Measurements from ENCODE around the gene NAA10. TPM values are rescaled to one million over a fixed set of nuclear protein-coding genes. Genes with fewer than 3 reads are reported as not detected.

NAA10 gene
- 188 to 229 TPM (median 214 TPM) in 5 replicates for total RNA-seq (2022; extraction: Qiagen RNA extraction; ENCODE audit: low read depth)

DNA sequence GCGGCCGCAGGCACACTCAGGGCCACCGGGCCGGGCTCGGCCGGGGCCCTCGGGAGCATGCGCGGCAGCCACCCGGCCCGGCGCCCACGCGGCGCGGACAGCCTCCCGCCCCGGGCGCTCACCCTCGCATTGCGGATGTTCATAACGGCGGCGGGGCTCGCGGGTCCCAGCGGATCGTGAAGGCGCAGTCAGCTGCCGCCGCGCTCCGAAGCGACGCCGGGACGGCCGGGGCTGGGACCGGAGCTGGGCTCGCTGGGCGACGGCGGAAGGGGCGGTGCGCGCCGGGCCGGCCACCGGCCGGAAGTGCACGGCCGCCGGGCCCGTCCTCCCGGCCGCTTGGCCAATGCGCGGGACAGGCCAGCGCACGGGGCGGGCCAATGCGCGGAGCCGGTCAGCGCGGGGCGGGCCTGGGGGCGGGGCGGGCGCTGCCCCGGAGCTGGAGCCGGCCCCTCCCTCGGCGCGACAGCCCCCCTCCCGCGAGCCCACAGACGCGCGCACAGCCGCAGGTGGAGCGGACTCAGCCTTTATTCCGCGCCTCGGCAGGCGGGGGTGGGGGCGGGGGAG lies at the start of gene NAA10:
NAA10 (minus strand) TSS at position 276 of the 564 bp plus-strand sequence; CDS start at position 143, 133 bp downstream.

GRCh38 chrX:153972368-153973126 lies 37.7 kb upstream of the NAA10 start, which contains the start of gene TMEM187:
TMEM187 (plus strand) TSS chrX:153972754; CDS start chrX:153982063, 9,309 bp downstream.

GRCh38 chrX:153971450-153972367 lies 36.9 kb upstream of the NAA10 start, which contains the start of gene HCFC1:
HCFC1 (minus strand) TSS chrX:153971818; CDS start chrX:153970840, 978 bp downstream.

DNA sequence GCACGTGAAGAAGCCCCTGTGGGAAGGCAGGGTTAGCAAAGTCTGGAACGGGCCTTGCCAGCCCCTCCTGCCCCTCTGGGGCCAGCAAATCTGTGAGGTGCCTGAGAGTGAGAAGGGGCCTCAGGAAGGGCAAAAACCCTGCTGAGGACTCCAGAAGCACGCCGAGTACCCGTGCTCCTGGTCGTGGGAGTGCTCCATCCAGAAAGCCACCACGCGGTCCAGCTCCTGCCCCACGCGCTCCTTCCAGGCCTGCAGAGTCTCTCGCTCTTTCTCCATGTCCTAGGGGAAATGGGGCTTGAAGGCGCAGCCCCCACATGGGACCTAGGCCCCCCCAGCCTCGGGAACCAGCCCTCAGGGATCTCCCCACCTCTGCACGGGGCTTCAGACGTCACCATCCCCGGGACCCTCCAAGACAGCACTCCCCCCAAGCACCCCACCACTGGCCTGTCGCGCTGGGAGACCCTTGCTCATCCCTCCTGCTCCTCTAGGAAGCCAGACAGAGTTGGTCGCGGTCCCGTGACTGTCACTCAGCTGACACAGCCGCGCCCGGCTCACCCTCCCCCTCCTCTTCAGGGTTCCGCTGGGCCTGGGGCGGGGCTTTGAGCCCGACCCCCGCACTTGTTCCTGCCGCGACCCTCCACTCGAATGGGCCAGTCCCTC lies 9.4 kb upstream of the NAA10 start, which contains the start of gene RENBP:
RENBP (minus strand) TSS at position 504 of the 660 bp plus-strand sequence; CDS start at position 471, 33 bp downstream.

DNA sequence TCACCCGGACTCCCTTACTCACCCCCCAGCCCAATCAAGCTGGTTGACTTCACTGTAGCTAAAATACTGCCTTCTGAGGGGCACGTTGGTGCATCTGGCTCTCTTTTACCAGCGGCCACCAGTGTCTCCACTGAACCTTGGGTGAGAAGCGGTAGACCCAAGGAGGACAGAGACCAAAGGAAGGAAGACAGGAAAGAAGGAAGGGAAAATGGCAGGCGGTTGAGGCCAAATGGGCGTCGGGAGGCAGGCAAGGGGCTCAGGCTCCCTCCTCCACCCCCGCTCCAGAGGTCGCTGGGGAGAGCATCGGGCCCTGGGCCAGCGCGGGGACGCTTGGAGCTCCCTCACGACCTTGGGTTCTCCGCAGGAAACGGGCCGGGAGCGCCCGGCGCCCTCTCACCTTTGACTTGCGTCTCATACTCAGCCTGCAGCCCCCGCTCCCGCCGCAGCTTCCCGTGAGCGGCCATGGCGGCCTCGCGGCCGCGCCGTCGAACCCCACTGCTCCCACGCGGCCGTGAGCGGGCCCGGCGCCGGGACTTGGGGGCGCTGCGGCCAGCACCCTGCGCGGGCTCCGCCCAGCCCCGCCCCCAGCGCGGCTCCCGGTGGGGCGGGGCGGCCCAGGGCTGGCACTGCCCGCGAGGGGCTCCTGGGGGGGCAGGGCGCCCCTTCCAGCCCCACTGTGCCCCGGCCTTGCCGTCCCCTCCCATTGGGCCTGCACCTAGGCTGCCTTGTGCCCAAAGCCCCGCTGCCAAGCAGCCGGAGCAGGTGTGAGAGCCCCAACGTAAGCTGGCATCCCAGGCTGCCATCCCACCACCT lies 8.9 kb downstream of the NAA10 start, which contains the start of gene ARHGAP4:
ARHGAP4 (minus strand) TSS at position 526 of the 813 bp plus-strand sequence; CDS start at position 464, 62 bp downstream.

DNA sequence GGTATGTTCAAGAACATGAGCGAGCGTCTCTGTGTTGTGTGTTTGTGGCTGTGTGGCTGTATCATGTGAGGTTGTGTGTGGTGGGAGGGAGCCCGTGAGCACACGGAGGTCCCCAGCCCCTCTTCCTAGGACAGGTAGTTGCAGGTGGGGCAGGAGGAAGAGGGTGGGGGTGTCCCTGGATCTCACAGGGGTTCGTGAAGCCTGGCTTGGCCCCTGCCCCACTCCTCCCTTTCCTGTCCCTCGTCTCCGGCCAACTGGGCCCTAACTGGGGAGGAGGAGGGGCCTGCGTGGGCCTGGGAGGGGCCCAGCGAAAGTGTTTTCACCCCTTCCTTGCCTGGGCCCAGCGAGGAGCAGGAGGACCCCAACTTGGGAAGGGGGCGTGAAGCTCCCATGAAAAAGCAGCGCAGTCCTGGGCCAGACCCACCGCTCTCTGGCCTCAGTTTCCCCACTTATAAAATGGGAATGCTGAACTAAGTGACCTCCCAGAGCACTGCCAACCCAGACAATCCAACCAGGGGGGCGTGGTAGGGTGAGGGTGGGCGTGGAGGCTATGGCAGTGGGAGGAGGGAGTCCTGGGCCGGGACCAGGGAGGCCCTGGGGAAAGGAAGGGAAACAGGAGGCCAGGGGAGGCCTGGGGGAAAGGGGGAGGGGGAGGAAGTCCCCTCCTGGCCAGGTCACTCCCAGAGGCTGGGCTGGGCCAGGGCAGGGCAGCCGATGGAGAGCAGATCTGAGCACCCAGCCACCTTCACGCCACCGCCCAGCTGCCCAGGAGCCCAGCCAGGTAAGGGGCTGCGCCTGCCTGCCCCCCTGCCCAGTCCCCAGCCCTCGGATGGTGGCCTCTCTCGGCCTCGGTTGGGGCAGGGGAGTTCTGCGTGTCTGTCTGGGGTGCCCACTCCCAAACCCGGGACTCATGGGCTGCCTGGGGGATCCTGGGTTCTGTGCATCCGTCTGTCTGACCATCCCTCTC lies 30.6 kb downstream of the NAA10 start, which contains the start of gene AVPR2:
AVPR2 (plus strand) TSS at position 683 of the 967 bp plus-strand sequence. CDS start 473 bp downstream, outside the sequence.

DNA sequence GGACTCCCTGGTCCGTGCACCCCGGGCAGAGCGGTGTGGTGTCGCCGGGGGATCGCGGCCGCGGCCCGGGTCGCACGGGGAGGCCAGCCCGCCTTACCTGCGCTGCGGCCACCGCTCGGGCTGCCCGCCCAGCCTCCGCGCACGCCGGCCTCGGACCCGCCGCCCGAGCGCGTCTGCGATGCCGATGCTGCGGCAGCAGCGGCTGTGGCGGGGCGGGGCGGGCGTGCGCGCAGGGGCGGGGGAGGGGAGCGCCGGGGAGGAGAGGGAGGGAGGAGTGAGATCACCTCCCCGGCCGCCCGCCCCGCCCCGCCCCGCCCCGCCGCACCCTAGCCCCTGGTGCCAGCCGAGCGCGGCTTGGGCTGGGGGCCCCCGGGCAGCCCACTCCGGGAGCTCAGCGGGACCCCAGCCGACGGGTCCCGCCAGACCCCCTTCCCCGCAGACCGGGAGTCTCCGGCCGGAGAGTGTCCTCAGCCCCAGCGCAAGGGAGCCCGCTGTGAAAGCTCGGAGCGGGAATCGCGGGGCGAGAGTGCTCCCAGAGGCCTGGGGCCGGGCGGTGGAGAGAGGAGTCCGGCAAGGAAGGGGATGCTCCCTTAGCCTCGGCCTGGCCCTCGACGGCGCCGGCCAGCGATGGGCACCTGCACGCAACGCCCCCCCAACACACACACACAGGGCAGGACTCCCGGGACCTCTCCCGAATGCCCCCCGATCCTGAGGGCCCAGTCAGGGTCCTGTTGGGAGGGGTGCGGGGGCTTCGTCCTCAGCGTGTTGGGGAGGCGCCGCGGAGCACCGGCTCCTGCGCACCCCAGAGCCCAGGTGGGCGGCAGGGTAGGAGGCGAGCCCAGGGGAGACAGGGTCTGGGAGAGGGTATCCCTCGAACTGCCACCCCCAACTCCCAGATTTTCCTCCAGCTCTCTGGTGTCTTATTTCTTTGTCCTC lies 48.6 kb downstream of the NAA10 start, which contains the start of gene L1CAM:
L1CAM (minus strand) TSS at position 206 of the 936 bp plus-strand sequence. CDS start 10,337 bp downstream, outside the sequence.

Other genes starting within 250 kb of the NAA10 start
- gene SLC6A8, start 247.1 kb downstream of the NAA10 start, total RNA-seq (2022; extraction: Qiagen RNA extraction; ENCODE audit: low read depth): 10.4 to 12.4 TPM (median 12.0 TPM) in 5 replicates
- 335 to 456 TPM (median 363 TPM) in 5 replicates for gene BCAP31, start 210.7 kb downstream of the NAA10 start, total RNA-seq (2022; extraction: Qiagen RNA extraction; ENCODE audit: low read depth)
- 2.4 to 4.1 TPM (median 3.4 TPM) in 5 replicates for gene ABCD1, start 210.2 kb downstream of the NAA10 start, total RNA-seq (2022; extraction: Qiagen RNA extraction; ENCODE audit: low read depth)
- gene PLXNB3, start 170.8 kb downstream of the NAA10 start, total RNA-seq (2022; extraction: Qiagen RNA extraction; ENCODE audit: low read depth): 1.3 to 4.6 TPM (median 3.7 TPM) in 5 replicates
- gene SRPK3, start 154.0 kb downstream of the NAA10 start, total RNA-seq (2022; extraction: Qiagen RNA extraction; ENCODE audit: low read depth): 0.03 to 0.13 TPM (median 0.07 TPM) in 4 of 5 replicates, not detected in the other
- gene IDH3G, start 140.7 kb downstream of the NAA10 start, total RNA-seq (2022; extraction: Qiagen RNA extraction; ENCODE audit: low read depth): 53.9 to 64.2 TPM (median 61.9 TPM) in 5 replicates
- 379 to 436 TPM (median 396 TPM) in 5 replicates for gene SSR4, start 140.4 kb downstream of the NAA10 start, total RNA-seq (2022; extraction: Qiagen RNA extraction; ENCODE audit: low read depth)
- 3.2 to 4.1 TPM (median 3.4 TPM) in 5 replicates for gene PDZD4, start 104.5 kb downstream of the NAA10 start, total RNA-seq (2022; extraction: Qiagen RNA extraction; ENCODE audit: low read depth)
- 21.2 to 25.8 TPM (median 21.8 TPM) in 5 replicates for gene L1CAM, start 48.9 kb downstream of the NAA10 start, total RNA-seq (2022; extraction: Qiagen RNA extraction; ENCODE audit: low read depth)
- 0.07 to 0.10 TPM (median 0.09 TPM) in 4 of 5 replicates, not detected in the other for gene AVPR2, start 30.4 kb downstream of the NAA10 start, total RNA-seq (2022; extraction: Qiagen RNA extraction; ENCODE audit: low read depth)
- 1.4 to 2.3 TPM (median 1.8 TPM) in 5 replicates for gene ARHGAP4, start 8.8 kb downstream of the NAA10 start, total RNA-seq (2022; extraction: Qiagen RNA extraction; ENCODE audit: low read depth)
- gene RENBP, start 9.6 kb upstream of the NAA10 start, total RNA-seq (2022; extraction: Qiagen RNA extraction; ENCODE audit: low read depth): 0.07 to 0.16 TPM (median 0.09 TPM) in 4 of 5 replicates, not detected in the other
- gene HCFC1, start 36.8 kb upstream of the NAA10 start, total RNA-seq (2022; extraction: Qiagen RNA extraction; ENCODE audit: low read depth): 40.4 to 49.7 TPM (median 44.7 TPM) in 5 replicates
- gene TMEM187, start 37.7 kb upstream of the NAA10 start, total RNA-seq (2022; extraction: Qiagen RNA extraction; ENCODE audit: low read depth): 5.3 to 8.3 TPM (median 6.9 TPM) in 5 replicates
- gene IRAK1, start 84.9 kb upstream of the NAA10 start, total RNA-seq (2022; extraction: Qiagen RNA extraction; ENCODE audit: low read depth): 215 to 239 TPM (median 234 TPM) in 5 replicates
- 15.9 to 26.4 TPM (median 21.2 TPM) in 5 replicates for gene MECP2, start 162.7 kb upstream of the NAA10 start, total RNA-seq (2022; extraction: Qiagen RNA extraction; ENCODE audit: low read depth)
- gene OPN1LW, start 209.2 kb upstream of the NAA10 start, total RNA-seq (2022; extraction: Qiagen RNA extraction; ENCODE audit: low read depth): not detected in 5 replicates
- not detected in 5 replicates for gene OPN1MW, start 247.6 kb upstream of the NAA10 start, total RNA-seq (2022; extraction: Qiagen RNA extraction; ENCODE audit: low read depth)